OCI-LY3 (cell line): ENCODE results near the gene OTOG.

Source experiments
- H2AFZ ChIP-seq: fragments of 200-600, 300-600 bp; shearing (Covaris generic); 2 replicates; pipeline ENCODE4 v1.6.0; 2014; ENCODE audit warnings: antibody characterized with exemption, low read depth, low read length
- H3K27ac ChIP-seq: fragments of 200-600, 300-600 bp; sonication (generic); 2 replicates; pipeline ENCODE4 v1.5.1; 2014; ENCODE audit warnings: mild to moderate bottlenecking, low read length, moderate library complexity, mixed read lengths
- H3K27me3 ChIP-seq: fragments of 200-600, 300-600 bp; sonication (generic); 2 replicates; pipeline ENCODE4 v1.6.1; 2014; ENCODE audit warnings: low read depth, low read length, mixed read lengths
- H3K36me3 ChIP-seq: fragments of 200-600, 300-600 bp; sonication (generic); replicated peaks from 2 replicates; pipeline ENCODE3; 2014; ENCODE audit warnings: low read depth, low read length, mixed read lengths
- H3K4me1 ChIP-seq: fragments of 300-600, 200-600 bp; sonication (generic); 2 replicates; pipeline ENCODE4 v1.6.1; 2014; ENCODE audit warnings: low read length, mixed read lengths
- H3K4me2 ChIP-seq: fragments of 200-600, 300-600 bp; sonication (generic); 2 replicates; pipeline ENCODE4 v1.6.1; 2014; ENCODE audit warnings: low read length, mixed read lengths
- H3K4me3 ChIP-seq: fragments of 300-600, 200-600 bp; sonication (generic); 2 replicates; pipeline ENCODE4 v1.5.1; 2014; ENCODE audit warnings: antibody characterized with exemption, mild to moderate bottlenecking, low read length, moderate library complexity
- H3K79me2 ChIP-seq: fragments of 300-600, 200-600 bp; shearing (Covaris generic); 2 replicates; pipeline ENCODE4 v1.6.1; 2014; ENCODE audit warnings: mild to moderate bottlenecking, low read length, mixed read lengths
- H3K9ac ChIP-seq: fragments of 300-600, 200-600 bp; shearing (Covaris generic); 2 replicates; pipeline ENCODE4 v1.6.0; 2014; ENCODE audit warnings: mild to moderate bottlenecking, low read length, moderate library complexity
- H3K9me3 ChIP-seq: fragments of 200-600, 300-600 bp; shearing (Covaris generic); 2 replicates; pipeline ENCODE4 v1.6.1; 2014; ENCODE audit warnings: low read length, mixed read lengths; ENCODE audit not compliant: insufficient read depth
- H4K20me1 ChIP-seq: fragments of 200-600, 300-600 bp; sonication (generic); 2 replicates; pipeline ENCODE4 v1.6.1; 2016; ENCODE audit warnings: low read length, mixed read lengths; ENCODE audit not compliant: insufficient read depth
- EZH2phosphoT487 ChIP-seq: fragments of 200-600 bp; shearing (Covaris generic); IDR thresholded peaks from 2 replicates; pipeline ENCODE4 v1.6.1; 2018; ENCODE audit warnings: antibody characterized with exemption, mixed run types, low read depth
- TF ChIP-seq, protein P1 (sequence below): fragments of 200-600, 300-600 bp; sonication (generic); IDR thresholded peaks from 2 replicates; pipeline ENCODE4 v1.5.1; 2014; ENCODE audit warnings: antibody characterized with exemption, low read length, low read depth

The OTOG gene

GRCh38 chr11:17527628-17527995 lies 19.4 kb upstream of the OTOG start:
- Histone ChIP-seq H3K27me3 (peaks cover 24% of the 10 kb centered on the region), H3K27ac (no peak overlapping the region), H3K4me2 (no peak overlapping the region), H3K9me3 (no peaks in the 10 kb centered on the region), H3K4me3 (no peak overlapping the region), H2AFZ (no peak overlapping the region), H3K79me2 (no peaks in the 10 kb centered on the region), H3K36me3 (no peaks in the 10 kb centered on the region), H3K4me1 (no peaks in the 10 kb centered on the region), H3K9ac (no peak overlapping the region), H4K20me1 (no peaks in the 10 kb centered on the region)
- TF ChIP-seq, protein P1, sequence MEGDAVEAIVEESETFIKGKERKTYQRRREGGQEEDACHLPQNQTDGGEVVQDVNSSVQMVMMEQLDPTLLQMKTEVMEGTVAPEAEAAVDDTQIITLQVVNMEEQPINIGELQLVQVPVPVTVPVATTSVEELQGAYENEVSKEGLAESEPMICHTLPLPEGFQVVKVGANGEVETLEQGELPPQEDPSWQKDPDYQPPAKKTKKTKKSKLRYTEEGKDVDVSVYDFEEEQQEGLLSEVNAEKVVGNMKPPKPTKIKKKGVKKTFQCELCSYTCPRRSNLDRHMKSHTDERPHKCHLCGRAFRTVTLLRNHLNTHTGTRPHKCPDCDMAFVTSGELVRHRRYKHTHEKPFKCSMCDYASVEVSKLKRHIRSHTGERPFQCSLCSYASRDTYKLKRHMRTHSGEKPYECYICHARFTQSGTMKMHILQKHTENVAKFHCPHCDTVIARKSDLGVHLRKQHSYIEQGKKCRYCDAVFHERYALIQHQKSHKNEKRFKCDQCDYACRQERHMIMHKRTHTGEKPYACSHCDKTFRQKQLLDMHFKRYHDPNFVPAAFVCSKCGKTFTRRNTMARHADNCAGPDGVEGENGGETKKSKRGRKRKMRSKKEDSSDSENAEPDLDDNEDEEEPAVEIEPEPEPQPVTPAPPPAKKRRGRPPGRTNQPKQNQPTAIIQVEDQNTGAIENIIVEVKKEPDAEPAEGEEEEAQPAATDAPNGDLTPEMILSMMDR, result no peak
- no peak for TF ChIP-seq EZH2phosphoT487

DNA sequence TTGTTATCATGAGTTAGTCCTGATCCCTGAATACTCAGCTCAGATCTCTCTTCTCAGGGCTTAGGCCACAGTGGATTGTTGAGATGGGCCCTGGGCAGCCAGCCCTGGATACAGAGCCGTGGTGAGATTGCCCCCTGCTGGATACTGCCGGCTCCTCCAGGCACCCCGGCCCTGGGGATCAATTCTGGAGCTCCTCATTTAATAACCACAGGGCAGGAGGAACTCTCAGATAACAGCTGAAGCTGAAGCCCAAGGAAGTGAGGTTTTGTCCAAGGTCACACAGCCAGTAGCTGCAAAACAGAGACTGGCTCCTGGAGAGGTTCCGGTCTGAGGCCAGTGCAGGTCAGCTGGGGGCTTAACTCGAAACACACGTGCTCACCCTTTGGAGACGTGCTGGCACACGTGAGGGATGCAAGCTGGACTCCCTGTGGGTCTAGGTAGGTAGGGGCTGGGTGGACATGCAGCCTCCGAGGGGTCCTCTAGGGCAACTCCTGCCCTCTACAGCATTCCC lies 18.8 kb upstream of the OTOG start:
- Histone ChIP-seq H3K4me2 (no peak overlapping the region), H3K79me2 (no peaks in the 10 kb centered on the region), H3K9ac (no peak overlapping the region), H4K20me1 (no peaks in the 10 kb centered on the region), H3K9me3 (no peaks in the 10 kb centered on the region), H3K27me3 (peaks cover 27% of the 10 kb centered on the region), H3K4me1 (no peaks in the 10 kb centered on the region), H3K4me3 (no peak overlapping the region), H2AFZ (no peak overlapping the region), H3K27ac (no peak overlapping the region), H3K36me3 (no peaks in the 10 kb centered on the region)
- no peak for TF ChIP-seq EZH2phosphoT487
- TF ChIP-seq, protein P1, result peak; percentile 82

DNA sequence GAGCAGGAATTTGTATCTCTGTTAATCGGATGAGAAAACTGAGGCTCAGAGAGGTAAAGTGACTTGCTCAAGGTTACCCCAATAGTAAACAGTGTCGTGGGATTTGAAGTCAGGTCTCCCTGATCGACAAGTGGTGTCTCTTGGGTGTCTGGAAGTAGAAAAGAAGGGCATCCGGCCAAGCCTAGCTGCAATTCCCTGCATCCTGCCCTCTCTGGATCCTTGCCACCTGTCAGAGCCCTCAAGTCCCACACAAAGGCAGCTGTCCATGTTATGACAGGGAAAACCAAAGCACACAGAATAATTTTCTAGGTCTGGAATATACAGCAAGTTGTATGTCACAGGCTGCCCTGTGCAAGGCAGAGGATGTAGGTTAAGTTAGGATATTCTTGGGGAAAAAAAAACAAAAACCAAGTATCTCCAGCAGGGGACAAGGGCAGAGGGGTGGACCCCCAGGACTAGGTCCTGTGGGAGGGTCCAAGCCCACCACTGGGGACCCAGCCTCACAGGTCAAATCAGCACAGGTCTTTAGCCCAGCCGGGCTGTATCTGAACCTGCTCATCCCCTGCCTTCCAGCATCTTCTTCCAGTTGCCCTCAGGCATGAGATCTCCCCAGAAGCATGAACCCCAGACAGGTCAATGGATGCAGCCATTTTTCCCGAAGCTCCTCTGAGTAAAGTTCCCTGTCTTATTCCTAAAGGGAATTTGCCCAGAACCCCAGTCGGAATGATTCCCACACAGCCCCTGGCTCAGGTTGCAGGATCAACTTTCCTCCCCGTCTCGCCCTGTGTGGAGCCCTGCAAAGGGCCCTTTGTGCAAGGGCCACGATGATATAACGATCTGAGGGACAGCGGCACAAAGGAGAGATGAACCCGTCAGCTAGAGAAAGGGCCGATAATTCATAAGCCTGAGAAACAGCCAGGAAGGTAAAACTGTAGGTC lies 17.9 kb upstream of the OTOG start:
- Histone ChIP-seq H3K4me2 (no peak overlapping the region), H3K27ac (no peak overlapping the region), H2AFZ (no peak overlapping the region), H3K9ac (no peak overlapping the region), H3K36me3 (no peaks in the 10 kb centered on the region), H3K79me2 (no peaks in the 10 kb centered on the region), H3K27me3 (peaks cover 27% of the 10 kb centered on the region), H3K9me3 (no peaks in the 10 kb centered on the region), H3K4me1 (no peaks in the 10 kb centered on the region), H4K20me1 (no peaks in the 10 kb centered on the region), H3K4me3 (no peak overlapping the region)
- TF ChIP-seq, protein P1, result no peak
- no peak for TF ChIP-seq EZH2phosphoT487

GRCh38 chr11:17529844-17530185 lies 17.2 kb upstream of the OTOG start:
- no peaks in the 10 kb centered on the region for H3K4me1 ChIP-seq
- H3K9me3 ChIP-seq, result no peaks in the 10 kb centered on the region
- H2AFZ ChIP-seq, result no peak overlapping the region
- no peaks in the 10 kb centered on the region for H4K20me1 ChIP-seq
- H3K27me3 ChIP-seq, result peaks cover 27% of the 10 kb centered on the region
- no peak for TF ChIP-seq EZH2phosphoT487
- TF ChIP-seq, protein P1, result no peak
- H3K9ac ChIP-seq, result no peak overlapping the region
- H3K79me2 ChIP-seq, result no peaks in the 10 kb centered on the region
- no peak overlapping the region for H3K27ac ChIP-seq
- no peak overlapping the region for H3K4me2 ChIP-seq
- H3K4me3 ChIP-seq, result no peak overlapping the region
- H3K36me3 ChIP-seq, result no peaks in the 10 kb centered on the region
